Sigmoid colon (tissue), 4 donors: ENCODE measurements around the gene REEP2.

ENCODE experiments used
- CTCF ChIP-seq, 4 experiments: fragments of 450-650 bp in 3 of 4; fragments of 200-600 bp in 1 of 4; IDR thresholded peaks; one replicate each; pipeline ENCODE4 v1.5.1; 2016 to 2019; ENCODE audit warnings: antibody characterized with exemption in 4 of 4, mild to moderate bottlenecking in 3 of 4, moderate library complexity in 2 of 4
- POLR2AphosphoS5 ChIP-seq, 4 donors: sonication (generic); formaldehyde crosslinking; IDR thresholded peaks; one replicate each; pipeline ENCODE4 v1.6.1; 2017; ENCODE audit warnings: antibody characterized with exemption in 4 of 4

- no peak for TF ChIP-seq POLR2AphosphoS5 (IDR thresholded peaks at IDR 0.05)
- no peak for TF ChIP-seq CTCF (IDR thresholded peaks at IDR 0.05)
Measured at GRCh38 chr5:138453590-138453989, 14.7 kb downstream of the REEP2 start.
